Activated CD4-positive, alpha-beta T cell treated with anti-CD3 and anti-CD28 coated beads, Interleukin-2, amount 10 ng/mL, durations not matched to agents 7 days and 5 days (primary cell): ENCODE measurements around the gene DYNLT4. TPM values are rescaled to one million over a fixed set of nuclear protein-coding genes. Genes with fewer than 3 reads are reported as not detected.

Experiments used
- total RNA-seq, 2 experiments: library from RNA; stranded (reverse); gene quantifications; one replicate each; pipeline ENCODE4 v1.2.3, GENCODE V29; 2021

The DYNLT4 gene
- total RNA-seq, 2 experiments from 2014 or later, result 0.47 to 0.83 TPM

Other genes starting within 250 kb of the DYNLT4 start
- 1 to 10 TPM; 3.0 to 3.5 TPM for gene TMEM53, start 132.9 kb downstream of the DYNLT4 start, total RNA-seq
- gene ARMH1, start 132.6 kb downstream of the DYNLT4 start, total RNA-seq, result 10 to 100 TPM; 47.4 to 50.7 TPM
- gene RNU5D-1, start 76.2 kb downstream of the DYNLT4 start, total RNA-seq, result not detected
- 100 to 1,000 TPM; 110 to 121 TPM for gene KIF2C, start 67.5 kb downstream of the DYNLT4 start, total RNA-seq
- 1,000 to 10,000 TPM; 1,879 to 1,968 TPM for gene RPS8, start 31.8 kb downstream of the DYNLT4 start, total RNA-seq
- gene BEST4, start 19.2 kb downstream of the DYNLT4 start, total RNA-seq, result under 1 TPM; 0.42 to 0.55 TPM
- 10 to 100 TPM; 54.3 to 57.5 TPM for gene PLK3, start 7.0 kb downstream of the DYNLT4 start, total RNA-seq
- 1 to 10 TPM; 6.0 to 7.7 TPM for gene BTBD19, start 1.2 kb upstream of the DYNLT4 start, total RNA-seq
- gene PTCH2, start 35.9 kb upstream of the DYNLT4 start, total RNA-seq, result under 1 TPM; 0.92 to 0.94 TPM
- 10 to 100 TPM; 23.5 to 25.4 TPM for gene EIF2B3, start 179.2 kb upstream of the DYNLT4 start, total RNA-seq
- gene HECTD3, start 204.0 kb upstream of the DYNLT4 start, total RNA-seq, result 10 to 100 TPM; 38.7 to 42.3 TPM
- gene UROD, start 204.9 kb upstream of the DYNLT4 start, total RNA-seq, result 10 to 100 TPM; 66.4 to 70.7 TPM